Left ventricle myocardium superior (tissue), 1 donor: Measurements from ENCODE around the gene BNC2. TPM values are rescaled to one million over a fixed set of nuclear protein-coding genes. Genes with fewer than 3 reads are reported as not detected.

ENCODE experiments used
- ATAC-seq: fragments of 200-7000 bp; cut with Tn5 transposase; one replicate; pipeline ENCODE4 v1.9.1; 2020; ENCODE audit warnings: mild to moderate bottlenecking, moderate library complexity
- DNase-seq: peaks from one replicate; pipeline ENCODE4 v3.0.0-alpha.2; 2020
- intact Hi-C: fragments of 100-400 bp; cut with micrococcal nuclease; formaldehyde crosslinking; loops from one replicate; pipeline ENCODE4 v1.11.0; 2022
- total RNA-seq: library from RNA; stranded (reverse); fragmentation: NEBNext Ultra II Directional; extraction: Animal tissue kit (Norgen Biotek cat#: 25700); gene quantifications from one replicate; pipeline ENCODE4 v1.2.1, GENCODE V29; 2021
- donor health status: DM: no; HTN: yes; CAD: no; lungs with severe emphysema.

The BNC2 gene
- total RNA-seq, 1 donor from 2014 or later, result 6.3 TPM

GRCh38 chr9:16419124-16419523 lies 451.3 kb downstream of the BNC2 start:
- intact Hi-C loops, result no loop called here
- DNase-seq (no peak), ATAC-seq (no peak)

GRCh38 chr9:16418721-16419120 lies 451.7 kb downstream of the BNC2 start:
- DNase-seq, result no peak
- intact Hi-C loops, result no loop called here
- ATAC-seq, result no peak

- no peak for ATAC-seq
- intact Hi-C loops, result no loop called here
- no peak for DNase-seq
Observed at GRCh38 chr9:16417749-16418148, 452.7 kb downstream of the BNC2 start.

- DNase-seq (no peak), ATAC-seq (no peak)
- intact Hi-C loops, result no loop called here
Observed at GRCh38 chr9:16417161-16417560, 453.3 kb downstream of the BNC2 start.

- intact Hi-C loops, result no loop called here
- DNase-seq, result no peak
- no peak for ATAC-seq
Observed at GRCh38 chr9:16414451-16414850, 456.0 kb downstream of the BNC2 start.

GRCh38 chr9:16413509-16414016 lies 456.9 kb downstream of the BNC2 start:
- intact Hi-C loops, result no loop called here
- DNase-seq (no peak), ATAC-seq (peak; percentile 94)

- ATAC-seq, result peak; percentile 29
- DNase-seq, result no peak
- intact Hi-C loops, result no loop called here
Observed at GRCh38 chr9:16412740-16413139, 457.7 kb downstream of the BNC2 start.

- ATAC-seq (no peak), DNase-seq (no peak)
- intact Hi-C loops, result no loop called here
Observed at GRCh38 chr9:16411311-16411710, 459.2 kb downstream of the BNC2 start.

GRCh38 chr9:16410601-16411280 lies 459.7 kb downstream of the BNC2 start:
- ATAC-seq (no peak), DNase-seq (no peak)
- intact Hi-C loops, result no loop called here

- intact Hi-C loops, result no loop called here
- ATAC-seq, result no peak
- DNase-seq, result no peak
Observed at GRCh38 chr9:16407617-16408016, 462.9 kb downstream of the BNC2 start.

GRCh38 chr9:16406526-16407225 lies 463.8 kb downstream of the BNC2 start:
- DNase-seq (no peak), ATAC-seq (no peak)
- intact Hi-C loops, result no loop called here

GRCh38 chr9:16405421-16405820 lies 465.0 kb downstream of the BNC2 start:
- ATAC-seq (no peak), DNase-seq (no peak)
- intact Hi-C loops, result no loop called here

- ATAC-seq, result no peak
- intact Hi-C loops, result no loop called here
- no peak for DNase-seq
Observed at GRCh38 chr9:16401701-16402100, 468.8 kb downstream of the BNC2 start.

GRCh38 chr9:16398691-16399090 lies 471.8 kb downstream of the BNC2 start:
- DNase-seq, result no peak
- intact Hi-C loops, result no loop called here
- ATAC-seq, result no peak

GRCh38 chr9:16396389-16396788 lies 474.1 kb downstream of the BNC2 start:
- DNase-seq (no peak), ATAC-seq (no peak)
- intact Hi-C loops, result no loop called here

GRCh38 chr9:16391369-16391768 lies 479.1 kb downstream of the BNC2 start:
- intact Hi-C loops, result no loop called here
- DNase-seq (no peak), ATAC-seq (no peak)

GRCh38 chr9:16387382-16387781 lies 483.1 kb downstream of the BNC2 start:
- ATAC-seq (no peak), DNase-seq (no peak)
- intact Hi-C loops, result no loop called here

GRCh38 chr9:16386827-16387077 lies 483.7 kb downstream of the BNC2 start:
- intact Hi-C loops, result no loop called here
- DNase-seq, result no peak
- ATAC-seq, result no peak

- DNase-seq (no peak), ATAC-seq (no peak)
- intact Hi-C loops, result no loop called here
Observed at GRCh38 chr9:16386007-16386826, 484.3 kb downstream of the BNC2 start.

GRCh38 chr9:16385590-16385989 lies 484.9 kb downstream of the BNC2 start:
- intact Hi-C loops, result no loop called here
- DNase-seq (no peak), ATAC-seq (no peak)
